Measurements from ENCODE around the gene FAM120B.
"Not testable (repeated sequence)": the region's sequence is repeated elsewhere in the genome, so short reads cannot be mapped to it uniquely, and the experiment has no call there.

FAM120B gene, protein sequence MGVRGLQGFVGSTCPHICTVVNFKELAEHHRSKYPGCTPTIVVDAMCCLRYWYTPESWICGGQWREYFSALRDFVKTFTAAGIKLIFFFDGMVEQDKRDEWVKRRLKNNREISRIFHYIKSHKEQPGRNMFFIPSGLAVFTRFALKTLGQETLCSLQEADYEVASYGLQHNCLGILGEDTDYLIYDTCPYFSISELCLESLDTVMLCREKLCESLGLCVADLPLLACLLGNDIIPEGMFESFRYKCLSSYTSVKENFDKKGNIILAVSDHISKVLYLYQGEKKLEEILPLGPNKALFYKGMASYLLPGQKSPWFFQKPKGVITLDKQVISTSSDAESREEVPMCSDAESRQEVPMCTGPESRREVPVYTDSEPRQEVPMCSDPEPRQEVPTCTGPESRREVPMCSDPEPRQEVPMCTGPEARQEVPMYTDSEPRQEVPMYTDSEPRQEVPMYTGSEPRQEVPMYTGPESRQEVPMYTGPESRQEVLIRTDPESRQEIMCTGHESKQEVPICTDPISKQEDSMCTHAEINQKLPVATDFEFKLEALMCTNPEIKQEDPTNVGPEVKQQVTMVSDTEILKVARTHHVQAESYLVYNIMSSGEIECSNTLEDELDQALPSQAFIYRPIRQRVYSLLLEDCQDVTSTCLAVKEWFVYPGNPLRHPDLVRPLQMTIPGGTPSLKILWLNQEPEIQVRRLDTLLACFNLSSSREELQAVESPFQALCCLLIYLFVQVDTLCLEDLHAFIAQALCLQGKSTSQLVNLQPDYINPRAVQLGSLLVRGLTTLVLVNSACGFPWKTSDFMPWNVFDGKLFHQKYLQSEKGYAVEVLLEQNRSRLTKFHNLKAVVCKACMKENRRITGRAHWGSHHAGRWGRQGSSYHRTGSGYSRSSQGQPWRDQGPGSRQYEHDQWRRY

DNA sequence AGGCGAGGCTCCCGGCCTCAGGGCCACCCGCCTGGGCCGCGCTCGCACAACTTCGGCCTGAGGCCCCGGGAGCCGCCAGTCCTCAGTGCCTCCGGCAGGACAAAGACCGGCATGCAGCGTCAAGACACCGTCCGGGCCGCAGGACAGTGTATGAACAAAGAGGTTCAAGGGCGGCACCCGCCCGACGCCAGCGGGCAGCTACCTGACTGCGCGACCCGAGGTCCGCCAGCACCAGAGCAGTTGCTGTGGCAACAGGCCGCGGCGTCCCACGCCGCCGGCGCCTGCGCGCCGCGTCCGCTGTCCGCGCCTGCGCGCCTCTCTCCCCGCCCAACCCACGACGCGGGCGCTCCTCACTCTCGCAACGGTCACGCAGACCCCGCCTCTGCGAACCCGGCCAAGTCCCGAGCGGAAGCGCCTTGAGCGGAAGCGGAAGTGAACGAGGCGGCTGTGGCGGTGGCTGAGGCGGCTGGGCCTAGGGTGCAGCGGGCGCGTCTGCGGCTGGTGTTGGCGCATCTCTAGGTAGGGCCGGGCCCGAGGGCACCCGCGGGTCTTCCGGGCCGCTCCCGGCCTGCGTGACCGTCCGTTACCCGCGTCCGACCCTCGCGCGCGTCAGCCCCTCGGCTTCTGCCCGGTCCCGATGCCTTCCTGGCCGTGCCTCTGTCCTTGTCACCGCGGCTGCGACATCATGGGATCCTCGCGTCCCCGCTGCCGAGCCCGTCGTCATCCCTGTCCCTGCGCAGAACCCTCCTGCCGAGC lies at the start of gene FAM120B:
Gene FAM120B (plus strand): TSS at position 435 of the 756 bp plus-strand sequence. CDS start 10,633 bp downstream, outside the sequence.
- Histone ChIP-seq H3K9ac (ENCODE audit: low read length) (peak within 1 kb of the TSS; percentile 90), H3K27me3 (ENCODE audit: control insufficient read depth, insufficient read depth, low read length) (no peaks in the 10 kb centered on the region), H3K36me3 (ENCODE audit: control insufficient read depth, insufficient read depth, low read length) (no peaks in the 10 kb centered on the region), H3K4me3 (ENCODE audit: low read length) (peak within 1 kb of the TSS; percentile 87), H3K9me3 (ENCODE audit: control insufficient read depth, low read length) (no peaks in the 10 kb centered on the region), H3K4me1 (ENCODE audit: control insufficient read depth, insufficient read depth, low read length) (peaks cover 19% of the 10 kb centered on the region)

DNA sequence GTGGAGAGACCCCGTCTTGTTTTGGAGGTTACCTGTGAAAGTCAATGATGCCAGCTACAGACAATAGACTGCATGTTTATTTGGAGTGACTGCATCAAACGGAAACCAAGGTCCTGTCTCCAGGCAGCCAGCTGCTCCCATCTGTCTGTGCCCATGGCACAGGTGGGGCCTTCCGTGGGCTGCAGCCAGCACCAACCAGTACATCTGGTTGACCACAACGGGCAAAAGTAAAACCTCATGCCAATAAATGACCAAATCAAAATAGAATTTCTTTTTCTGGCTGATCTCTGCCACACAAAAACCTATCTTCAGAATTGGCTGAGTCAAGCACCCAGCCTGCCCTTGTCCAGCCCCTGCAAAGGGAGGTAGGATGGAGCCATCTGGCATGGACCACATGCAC lies 49.2 kb upstream of the FAM120B start:
- Histone ChIP-seq H3K27me3 (ENCODE audit: control insufficient read depth, insufficient read depth, low read length) (no peaks in the 10 kb centered on the region), H3K4me3 (ENCODE audit: low read length) (no peak overlapping the region), H3K9me3 (ENCODE audit: control insufficient read depth, low read length) (no peaks in the 10 kb centered on the region), H3K36me3 (ENCODE audit: control insufficient read depth, insufficient read depth, low read length) (no peaks in the 10 kb centered on the region), H3K9ac (ENCODE audit: low read length) (no peak overlapping the region), H3K4me1 (ENCODE audit: control insufficient read depth, insufficient read depth, low read length) (no peaks in the 10 kb centered on the region)

GRCh38 chr6:170258407-170258806 lies 48.2 kb upstream of the FAM120B start:
- H3K9ac ChIP-seq (ENCODE audit: low read length): no peak overlapping the region
- no peaks in the 10 kb centered on the region for H3K36me3 ChIP-seq (ENCODE audit: control insufficient read depth, insufficient read depth, low read length)
- peaks cover 7% of the 10 kb centered on the region for H3K27me3 ChIP-seq (ENCODE audit: control insufficient read depth, insufficient read depth, low read length)
- no peaks in the 10 kb centered on the region for H3K4me1 ChIP-seq (ENCODE audit: control insufficient read depth, insufficient read depth, low read length)
- no peaks in the 10 kb centered on the region for H3K9me3 ChIP-seq (ENCODE audit: control insufficient read depth, low read length)
- H3K4me3 ChIP-seq (ENCODE audit: low read length): no peak overlapping the region

- Histone ChIP-seq H3K9me3 (ENCODE audit: control insufficient read depth, low read length) (no peaks in the 10 kb centered on the region), H3K4me3 (ENCODE audit: low read length) (no peak overlapping the region), H3K36me3 (ENCODE audit: control insufficient read depth, insufficient read depth, low read length) (no peaks in the 10 kb centered on the region), H3K27me3 (ENCODE audit: control insufficient read depth, insufficient read depth, low read length) (peaks cover 8% of the 10 kb centered on the region), H3K9ac (ENCODE audit: low read length) (no peak overlapping the region), H3K4me1 (ENCODE audit: control insufficient read depth, insufficient read depth, low read length) (no peaks in the 10 kb centered on the region)
Observed at GRCh38 chr6:170259278-170259677, 47.3 kb upstream of the FAM120B start.

DNA sequence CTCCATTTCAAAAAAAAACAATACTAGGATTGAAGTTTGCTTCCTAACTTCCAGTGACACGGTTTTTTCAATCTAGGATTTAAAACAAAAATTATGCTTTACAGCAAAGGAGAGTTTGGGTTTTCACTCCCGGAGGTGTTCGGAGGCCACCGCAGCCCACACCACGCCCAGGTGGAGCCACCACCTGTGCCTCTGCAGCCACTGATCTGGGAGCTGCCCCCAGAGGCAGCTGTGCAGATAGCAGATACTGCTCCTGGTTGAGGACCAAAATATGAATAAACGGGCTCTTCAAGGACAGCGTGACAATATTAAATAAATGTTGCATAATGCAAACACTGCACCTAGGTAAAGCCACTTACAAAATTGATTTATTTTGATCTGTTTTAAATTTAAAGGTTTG lies 45.9 kb upstream of the FAM120B start:
- H3K4me1 ChIP-seq (ENCODE audit: control insufficient read depth, insufficient read depth, low read length): peaks cover 10% of the 10 kb centered on the region
- H3K36me3 ChIP-seq (ENCODE audit: control insufficient read depth, insufficient read depth, low read length): no peaks in the 10 kb centered on the region
- peaks cover 8% of the 10 kb centered on the region for H3K27me3 ChIP-seq (ENCODE audit: control insufficient read depth, insufficient read depth, low read length)
- H3K9me3 ChIP-seq (ENCODE audit: control insufficient read depth, low read length): no peaks in the 10 kb centered on the region
- H3K4me3 ChIP-seq (ENCODE audit: low read length): no peak overlapping the region
- H3K9ac ChIP-seq (ENCODE audit: low read length): no peak overlapping the region

DNA sequence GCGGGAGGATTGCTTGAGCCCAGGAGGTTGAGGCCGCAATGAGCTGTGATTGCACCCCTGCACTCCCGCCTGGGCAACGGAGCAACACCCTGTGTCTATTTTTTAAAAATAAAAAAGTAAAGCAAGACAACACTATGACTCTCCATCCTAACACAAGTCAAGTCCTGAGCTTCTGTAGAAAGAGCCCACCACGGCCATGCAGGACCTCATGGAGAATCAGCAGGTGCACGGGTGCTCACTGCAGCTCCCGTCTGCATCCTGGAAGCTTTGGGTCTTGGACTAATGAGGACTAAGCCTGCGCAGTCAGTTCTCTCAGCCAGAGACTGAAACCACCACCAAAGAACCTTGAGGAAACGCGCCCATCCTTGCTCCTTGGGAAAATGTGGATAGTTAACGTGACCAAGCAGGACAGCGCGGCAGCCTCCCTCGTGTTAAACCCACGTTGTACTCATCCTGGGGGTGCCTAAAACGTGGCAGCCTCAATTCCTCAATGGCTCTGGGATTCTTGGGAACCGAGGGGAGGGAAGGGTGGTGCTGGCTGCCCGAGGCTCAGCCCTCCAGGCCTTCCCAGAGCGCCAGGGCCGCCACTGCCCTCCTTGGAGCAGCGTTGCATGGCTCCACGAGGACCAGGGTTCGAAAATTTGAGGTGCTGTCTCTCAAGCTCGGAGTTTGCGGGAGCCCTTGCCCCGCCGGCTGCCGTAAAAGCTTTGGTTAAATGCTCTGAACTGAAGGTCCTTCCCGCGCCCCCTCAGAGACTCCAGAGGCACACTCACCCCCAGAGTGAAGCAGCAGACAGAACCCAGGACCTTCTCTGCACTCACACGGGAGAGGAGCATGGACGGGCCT lies 44.7 kb upstream of the FAM120B start:
- no peaks in the 10 kb centered on the region for H3K9me3 ChIP-seq (ENCODE audit: control insufficient read depth, low read length)
- H3K27me3 ChIP-seq (ENCODE audit: control insufficient read depth, insufficient read depth, low read length): peaks cover 14% of the 10 kb centered on the region
- peaks cover 19% of the 10 kb centered on the region for H3K4me1 ChIP-seq (ENCODE audit: control insufficient read depth, insufficient read depth, low read length)
- no peak overlapping the region for H3K4me3 ChIP-seq (ENCODE audit: low read length)
- H3K36me3 ChIP-seq (ENCODE audit: control insufficient read depth, insufficient read depth, low read length): no peaks in the 10 kb centered on the region
- H3K9ac ChIP-seq (ENCODE audit: low read length): no peak overlapping the region

- Histone ChIP-seq H3K27me3 (ENCODE audit: control insufficient read depth, insufficient read depth, low read length) (peaks cover 14% of the 10 kb centered on the region), H3K9me3 (ENCODE audit: control insufficient read depth, low read length) (no peaks in the 10 kb centered on the region), H3K4me3 (ENCODE audit: low read length) (no peak overlapping the region), H3K36me3 (ENCODE audit: control insufficient read depth, insufficient read depth, low read length) (no peaks in the 10 kb centered on the region), H3K4me1 (ENCODE audit: control insufficient read depth, insufficient read depth, low read length) (peaks cover 19% of the 10 kb centered on the region), H3K9ac (ENCODE audit: low read length) (no peak overlapping the region)
Observed at GRCh38 chr6:170262489-170263088, 44.0 kb upstream of the FAM120B start.

GRCh38 chr6:170263410-170263809 lies 43.1 kb upstream of the FAM120B start:
- Histone ChIP-seq H3K9ac (ENCODE audit: low read length) (no peak overlapping the region), H3K36me3 (ENCODE audit: control insufficient read depth, insufficient read depth, low read length) (no peaks in the 10 kb centered on the region), H3K9me3 (ENCODE audit: control insufficient read depth, low read length) (no peaks in the 10 kb centered on the region), H3K4me3 (ENCODE audit: low read length) (no peak overlapping the region), H3K4me1 (ENCODE audit: control insufficient read depth, insufficient read depth, low read length) (peaks cover 19% of the 10 kb centered on the region), H3K27me3 (ENCODE audit: control insufficient read depth, insufficient read depth, low read length) (peaks cover 17% of the 10 kb centered on the region)

DNA sequence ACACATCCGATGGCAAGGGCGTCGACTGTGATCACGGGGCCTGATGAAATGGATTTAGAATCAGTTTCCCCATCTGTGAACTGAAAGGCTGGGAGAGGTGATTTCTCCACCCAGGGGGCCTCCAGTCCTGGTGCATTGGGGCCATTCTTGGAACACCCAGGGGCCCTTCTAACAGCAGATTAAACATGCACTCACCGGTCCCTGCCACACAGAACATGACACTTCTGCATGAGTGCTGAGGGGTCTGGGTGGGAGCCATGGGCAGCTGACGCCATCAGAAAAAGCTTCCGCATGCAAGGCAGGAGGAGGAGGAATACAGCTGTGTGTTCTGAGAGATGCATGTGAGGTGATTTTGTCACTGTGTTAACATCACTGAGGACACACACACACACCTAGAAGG lies 42.5 kb upstream of the FAM120B start:
- H3K36me3 ChIP-seq (ENCODE audit: control insufficient read depth, insufficient read depth, low read length): no peaks in the 10 kb centered on the region
- H3K4me1 ChIP-seq (ENCODE audit: control insufficient read depth, insufficient read depth, low read length): peaks cover 19% of the 10 kb centered on the region
- no peak overlapping the region for H3K4me3 ChIP-seq (ENCODE audit: low read length)
- H3K9ac ChIP-seq (ENCODE audit: low read length): no peak overlapping the region
- no peaks in the 10 kb centered on the region for H3K9me3 ChIP-seq (ENCODE audit: control insufficient read depth, low read length)
- peaks cover 19% of the 10 kb centered on the region for H3K27me3 ChIP-seq (ENCODE audit: control insufficient read depth, insufficient read depth, low read length)

- peaks cover 19% of the 10 kb centered on the region for H3K27me3 ChIP-seq (ENCODE audit: control insufficient read depth, insufficient read depth, low read length)
- H3K9me3 ChIP-seq (ENCODE audit: control insufficient read depth, low read length); H3K36me3 ChIP-seq (ENCODE audit: control insufficient read depth, insufficient read depth, low read length); H3K4me3 ChIP-seq (ENCODE audit: low read length); H3K9ac ChIP-seq (ENCODE audit: low read length): not testable (repeated sequence)
- peaks cover 19% of the 10 kb centered on the region for H3K4me1 ChIP-seq (ENCODE audit: control insufficient read depth, insufficient read depth, low read length)
Observed at GRCh38 chr6:170264644-170265043, 41.9 kb upstream of the FAM120B start.

DNA sequence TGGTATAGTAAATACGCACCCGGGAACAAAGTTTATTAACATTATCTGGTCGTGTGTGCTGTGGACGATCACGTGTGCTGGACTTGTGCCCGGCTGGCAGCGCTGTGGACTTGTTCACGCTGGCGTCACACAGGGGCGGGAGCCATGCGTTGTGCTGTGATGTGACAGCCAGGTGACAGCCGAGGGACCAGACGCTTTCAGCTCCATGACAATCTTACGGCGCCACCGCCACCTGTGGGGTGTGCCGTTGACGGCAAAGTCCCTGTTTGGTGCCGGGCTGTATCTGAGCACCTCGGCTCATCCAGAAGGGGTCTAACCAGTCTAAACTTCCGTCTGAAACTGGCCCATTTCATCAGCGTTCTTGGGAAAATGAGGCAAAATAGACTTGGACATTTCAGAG lies 40.9 kb upstream of the FAM120B start:
- Histone ChIP-seq H3K9ac (ENCODE audit: low read length) (peak overlapping the region; percentile 54), H3K27me3 (ENCODE audit: control insufficient read depth, insufficient read depth, low read length) (peaks cover 19% of the 10 kb centered on the region), H3K36me3 (ENCODE audit: control insufficient read depth, insufficient read depth, low read length) (no peaks in the 10 kb centered on the region), H3K4me1 (ENCODE audit: control insufficient read depth, insufficient read depth, low read length) (peaks cover 19% of the 10 kb centered on the region), H3K4me3 (ENCODE audit: low read length) (peak overlapping the region; percentile 47), H3K9me3 (ENCODE audit: control insufficient read depth, low read length) (no peaks in the 10 kb centered on the region)
